A549 (cell line): ENCODE data around the gene MAST2. TPM values are rescaled to one million over a fixed set of nuclear protein-coding genes. Genes with fewer than 3 reads are reported as not detected.

Source experiments
- ATAC-seq, 2 experiments: fragments of 200-7000 bp in 1 of 2; fragments of >200 bp in 1 of 2; cut with Nextera tagmentation in 1 of 2; cut with Tn5 transposase in 1 of 2; 3 replicates each; pipeline versions ENCODE4 v1.8.0 to v1.9.1; 2018 to 2020; ENCODE audit warnings: mild to moderate bottlenecking in 1 of 2, moderate library complexity in 1 of 2
- CTCF ChIA-PET: fragments of 300-600 bp; sonication (Branson Sonifier 250); formaldehyde crosslinking; extraction: SDS; loops from one replicate; lab custom pipeline; 2021; ENCODE audit warnings: antibody characterized with exemption, inconsistent platforms; lab: Yijun Ruan, JAX
- POLR2A ChIA-PET: fragments of 350-600 bp; formaldehyde crosslinking; extraction: SDS; loops from one replicate; lab custom pipeline; 2021; ENCODE audit warnings: antibody characterized with exemption, inconsistent platforms; lab: Yijun Ruan, JAX
- DNase-seq, 2 experiments: peaks; one replicate each; pipeline versions ENCODE4 v3.0.0 to v3.0.0-alpha.2; 2011 to 2016; ENCODE audit warnings: low read depth in 1 of 2, low spot score in 1 of 2
- FAIRE-seq: peaks from 2 replicates; lab custom pipeline; 2011; peaks lifted over from hg19 to GRCh38; lab: Jason Lieb, UNC
- H3K27ac ChIP-seq, 2 experiments: fragments of >200 bp; sonication (Bioruptor Twin); formaldehyde crosslinking; 3 replicates each; pipeline ENCODE4 v1.5.1; 2016 to 2017
- H3K4me1 ChIP-seq: fragments of >200 bp; sonication (Bioruptor Twin); formaldehyde crosslinking; 3 replicates; pipeline ENCODE4 v1.6.1; 2016
- H3K4me2 ChIP-seq: fragments of >200 bp; sonication (Bioruptor Twin); formaldehyde crosslinking; 3 replicates; pipeline ENCODE4 v1.6.1; 2016
- H3K4me3 ChIP-seq: fragments of >200 bp; sonication (Bioruptor Twin); formaldehyde crosslinking; 3 replicates; pipeline ENCODE4 v1.5.1; 2016
- H3K9me3 ChIP-seq: fragments of >200 bp; sonication (Bioruptor Twin); formaldehyde crosslinking; 3 replicates; pipeline ENCODE4 v1.6.1; 2016
- CBX2 ChIP-seq: fragments of 200-600 bp; sonication (generic); IDR thresholded peaks from 2 replicates; pipeline ENCODE4 v1.6.1; 2016; ENCODE audit warnings: low read depth, mild to moderate bottlenecking, borderline replicate concordance
- CBX8 ChIP-seq: fragments of 200-600 bp; sonication (generic); IDR thresholded peaks from 2 replicates; pipeline ENCODE4 v1.6.1; 2016
- CEBPB ChIP-seq, 2 experiments: fragments of >200 bp in 1 of 2; sonication (Bioruptor Twin) in 1 of 2; formaldehyde crosslinking in 1 of 2; IDR thresholded peaks; 2 replicates each; pipeline ENCODE4 v1.6.1; 2012 to 2016
- GATA3 ChIP-seq: IDR thresholded peaks from 2 replicates; pipeline ENCODE4 v1.6.1; 2012; ENCODE audit warnings: borderline replicate concordance
- HOXB13 ChIP-seq: fragments of 250-450 bp; sonication (Bioruptor Pico); IDR thresholded peaks from 2 replicates; pipeline ENCODE4 v1.5.0; 2020; ENCODE audit warnings: low read depth, mild to moderate bottlenecking, moderate library complexity
- JUN ChIP-seq, 2 experiments: fragments of >200 bp; sonication (Bioruptor Twin); formaldehyde crosslinking; IDR thresholded peaks; 2 replicates in 1 of 2; 3 replicates in 1 of 2; pipeline ENCODE4 v1.6.1; 2016 to 2017
- KDM1A ChIP-seq: fragments of 200-600 bp; sonication (generic); IDR thresholded peaks from 2 replicates; pipeline ENCODE4 v1.6.1; 2016; ENCODE audit warnings: low read depth, mild to moderate bottlenecking
- MAFK ChIP-seq: fragments of 450-650 bp; IDR thresholded peaks from 2 replicates; pipeline ENCODE4 v1.6.1; 2014; ENCODE audit not compliant: partially characterized antibody
- MAZ ChIP-seq: fragments of 150-350 bp; IDR thresholded peaks from 2 replicates; pipeline ENCODE4 v1.6.1; 2014; ENCODE audit warnings: antibody characterized with exemption, low read depth, low read length, borderline replicate concordance
- MYC ChIP-seq: IDR thresholded peaks from 2 replicates; pipeline ENCODE4 v1.6.1; 2012; ENCODE audit warnings: mild to moderate bottlenecking, inconsistent platforms, low read length, improper control_type of control experiment, borderline replicate concordance
- TP53 ChIP-seq: fragments of 250-450 bp; sonication (Bioruptor Pico); IDR thresholded peaks from 2 replicates; pipeline ENCODE4 v1.5.0; 2021; ENCODE audit warnings: mild to moderate bottlenecking, moderate library complexity
- ZC3H11A ChIP-seq: fragments of 450-650 bp; IDR thresholded peaks from 2 replicates; pipeline ENCODE4 v1.6.1; 2014; ENCODE audit warnings: antibody characterized with exemption, mild to moderate bottlenecking
- WGBS: methylation state at CpG from one replicate; pipeline ENCODE4 v1.1.6; 2017; ENCODE audit errors: missing lambda C conversion rate; 5-methylcytosine and 5-hydroxymethylcytosine counted together
- polyA plus RNA-seq, 4 experiments: library from polyadenylated mRNA; depleted of rRNA in 3 of 4; stranded (reverse); fragments of >200 nt; fragmentation: RNase III in 1 of 4; extraction: RNeasy Plus Mini Kit Qiagen cat#74134 plus additional on column Dnase treatment in 1 of 4; gene quantifications; 2 replicates in 3 of 4; 3 replicates in 1 of 4; pipeline ENCODE4 v1.2.3, GENCODE V29; 2011 to 2017
- TF ChIP-seq, protein P1 (sequence below): fragments of 200-600 bp; sonication (generic); IDR thresholded peaks from 2 replicates; pipeline ENCODE4 v1.6.1; 2016; ENCODE audit warnings: antibody characterized with exemption, mild to moderate bottlenecking, moderate library complexity
- TF ChIP-seq, protein P2 (sequence below): IDR thresholded peaks from 2 replicates; pipeline ENCODE4 v1.6.1; 2012
- TF ChIP-seq, protein P3 (sequence below): IDR thresholded peaks from 2 replicates; pipeline ENCODE4 v1.6.1; 2012
- TF ChIP-seq, protein P4 (sequence below): fragments of 250-450 bp; sonication (Bioruptor Pico); IDR thresholded peaks from 2 replicates; pipeline ENCODE4 v1.5.0; 2020; ENCODE audit warnings: low read depth, mild to moderate bottlenecking, moderate library complexity
- TF ChIP-seq, protein P5 (sequence below): fragments of 250-450 bp; sonication (Bioruptor Pico); IDR thresholded peaks from 2 replicates; pipeline ENCODE4 v1.5.0; 2021; ENCODE audit warnings: mild to moderate bottlenecking, moderate library complexity, borderline replicate concordance

Gene MAST2
- polyA plus RNA-seq, 2 of the 4 experiments (the other 2 are of a cell fraction): 19.3 to 20.5 TPM

DNA sequence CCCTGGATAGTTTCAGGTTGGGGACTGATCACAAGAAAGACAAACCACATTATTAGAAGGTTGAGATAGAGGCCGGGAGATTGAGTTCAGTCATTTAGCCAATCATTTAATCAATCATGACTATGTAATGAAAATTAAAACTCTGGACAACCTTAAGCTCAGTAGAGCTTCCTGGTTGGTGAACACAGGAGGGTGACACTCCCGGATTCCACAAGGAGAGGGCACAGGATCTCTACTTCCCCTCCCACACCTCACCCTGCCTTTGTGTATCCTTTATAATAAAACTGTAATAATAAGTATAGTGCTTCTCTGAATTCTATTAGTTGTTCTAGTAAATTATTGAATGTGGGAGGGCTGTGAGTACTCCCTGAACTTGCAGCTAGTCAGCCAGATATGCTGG, 178.9 kb downstream of the MAST2 start:
- Histone ChIP-seq H3K4me3 (no peak overlapping the region), H3K4me2 (no peak overlapping the region), H3K9me3 (peaks cover 8% of the 10 kb centered on the region; the same call in 1 of the 3 replicates), H3K4me1 (peaks cover 20% of the 10 kb centered on the region), H3K27ac (no peak overlapping the region)
- POLR2A ChIA-PET: no interaction called here
- 90% methylated on average over 2 of the region's 2 CpGs for WGBS
- ATAC-seq: no peak
- CTCF ChIA-PET: interaction anchor here (0.6 to 0.8 kb wide), 2 partner anchors 57 to 84 kb away, joined by 3 read pairs; no protein-coding TSS in a partner anchor
- no peak for FAIRE-seq
- TF ChIP-seq MYC: no peak
- TF ChIP-seq, protein P1, sequence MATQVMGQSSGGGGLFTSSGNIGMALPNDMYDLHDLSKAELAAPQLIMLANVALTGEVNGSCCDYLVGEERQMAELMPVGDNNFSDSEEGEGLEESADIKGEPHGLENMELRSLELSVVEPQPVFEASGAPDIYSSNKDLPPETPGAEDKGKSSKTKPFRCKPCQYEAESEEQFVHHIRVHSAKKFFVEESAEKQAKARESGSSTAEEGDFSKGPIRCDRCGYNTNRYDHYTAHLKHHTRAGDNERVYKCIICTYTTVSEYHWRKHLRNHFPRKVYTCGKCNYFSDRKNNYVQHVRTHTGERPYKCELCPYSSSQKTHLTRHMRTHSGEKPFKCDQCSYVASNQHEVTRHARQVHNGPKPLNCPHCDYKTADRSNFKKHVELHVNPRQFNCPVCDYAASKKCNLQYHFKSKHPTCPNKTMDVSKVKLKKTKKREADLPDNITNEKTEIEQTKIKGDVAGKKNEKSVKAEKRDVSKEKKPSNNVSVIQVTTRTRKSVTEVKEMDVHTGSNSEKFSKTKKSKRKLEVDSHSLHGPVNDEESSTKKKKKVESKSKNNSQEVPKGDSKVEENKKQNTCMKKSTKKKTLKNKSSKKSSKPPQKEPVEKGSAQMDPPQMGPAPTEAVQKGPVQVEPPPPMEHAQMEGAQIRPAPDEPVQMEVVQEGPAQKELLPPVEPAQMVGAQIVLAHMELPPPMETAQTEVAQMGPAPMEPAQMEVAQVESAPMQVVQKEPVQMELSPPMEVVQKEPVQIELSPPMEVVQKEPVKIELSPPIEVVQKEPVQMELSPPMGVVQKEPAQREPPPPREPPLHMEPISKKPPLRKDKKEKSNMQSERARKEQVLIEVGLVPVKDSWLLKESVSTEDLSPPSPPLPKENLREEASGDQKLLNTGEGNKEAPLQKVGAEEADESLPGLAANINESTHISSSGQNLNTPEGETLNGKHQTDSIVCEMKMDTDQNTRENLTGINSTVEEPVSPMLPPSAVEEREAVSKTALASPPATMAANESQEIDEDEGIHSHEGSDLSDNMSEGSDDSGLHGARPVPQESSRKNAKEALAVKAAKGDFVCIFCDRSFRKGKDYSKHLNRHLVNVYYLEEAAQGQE: no peak
- no peak for TF ChIP-seq MAZ
- TF ChIP-seq, all 56 proteins: peak for 0
- DNase-seq: no peak

DNA sequence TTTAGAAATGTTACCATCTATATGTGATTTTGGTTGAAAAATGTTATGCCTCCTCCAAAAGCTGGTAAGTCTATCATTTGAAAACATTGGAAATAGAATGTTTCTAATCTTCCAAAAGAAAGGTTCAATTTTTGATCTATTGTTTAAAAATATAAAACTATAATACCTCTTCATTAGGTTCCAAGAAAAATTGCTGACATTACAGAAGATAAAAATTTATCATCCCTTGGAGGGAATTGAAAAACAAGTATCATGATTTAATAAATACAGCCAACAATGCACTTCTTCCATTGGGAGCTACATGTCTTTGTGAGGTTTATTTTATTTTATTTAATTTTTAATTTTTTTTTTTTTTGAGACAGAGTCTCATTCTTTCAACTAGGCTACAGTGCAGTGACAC, 180.6 kb downstream of the MAST2 start:
- Histone ChIP-seq H3K4me2 (no peak overlapping the region), H3K27ac (no peak overlapping the region), H3K4me1 (peaks cover 15% of the 10 kb centered on the region), H3K9me3 (peaks cover 8% of the 10 kb centered on the region; the same call in 1 of the 3 replicates), H3K4me3 (no peak overlapping the region)
- FAIRE-seq: no peak
- ChIA-PET POLR2A (no interaction called here), CTCF (interaction anchor here (0.6 kb wide), 1 partner anchor 132 kb away, joined by 3 read pairs; no protein-coding TSS in a partner anchor)
- DNase-seq: no peak
- ATAC-seq: no peak
- TF ChIP-seq ZC3H11A (no peak), CBX8 (no peak), CEBPB (IDR thresholded peaks at IDR 0.05) (no peak), MAFK (peak; percentile 57)
- TF ChIP-seq, all 56 proteins: peak for 1

DNA sequence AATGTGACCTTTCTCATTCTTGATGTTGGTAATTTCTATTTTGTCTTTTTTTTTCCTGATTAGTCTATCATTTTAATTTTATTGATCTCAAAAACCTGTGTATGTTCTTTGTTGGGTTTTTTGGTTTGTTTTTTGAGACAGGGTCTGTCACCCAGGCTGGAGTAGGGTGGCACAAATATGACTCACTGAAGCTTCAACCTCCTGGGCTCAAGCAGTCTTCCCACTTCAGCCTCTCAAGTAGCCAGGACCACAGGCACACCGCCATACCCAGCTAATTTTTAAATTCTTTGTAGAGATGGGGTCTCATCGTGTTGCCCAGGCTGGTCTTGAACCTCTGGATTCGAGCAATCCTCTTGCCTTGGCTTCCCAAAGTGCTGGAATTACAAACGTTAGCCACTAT, 183.8 kb downstream of the MAST2 start:
- ChIA-PET CTCF (no interaction called here), POLR2A (no interaction called here)
- Histone ChIP-seq H3K27ac (no peak overlapping the region), H3K4me2 (no peak overlapping the region), H3K4me3 (no peak overlapping the region), H3K4me1 (0 out of 3 replicates have a peak, but pooled peaks cover 5% of the 10 kb centered on the region), H3K9me3 (0 out of 3 replicates have a peak, but pooled peaks cover 3% of the 10 kb centered on the region)
- DNase-seq (no peak), FAIRE-seq (no peak), ATAC-seq (no peak)
- whole genome bisulfite sequencing: 88% methylated on average over 4 of the region's 4 CpGs
- TF ChIP-seq, protein P2, sequence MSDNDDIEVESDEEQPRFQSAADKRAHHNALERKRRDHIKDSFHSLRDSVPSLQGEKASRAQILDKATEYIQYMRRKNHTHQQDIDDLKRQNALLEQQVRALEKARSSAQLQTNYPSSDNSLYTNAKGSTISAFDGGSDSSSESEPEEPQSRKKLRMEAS: no peak
- TF ChIP-seq TP53 (no peak), GATA3 (no peak), JUN (IDR thresholded peaks at IDR 0.05) (no peak), CBX2 (no peak), HOXB13 (CRISPR knock-in tag) (no peak), KDM1A (no peak)
- TF ChIP-seq, protein P3, sequence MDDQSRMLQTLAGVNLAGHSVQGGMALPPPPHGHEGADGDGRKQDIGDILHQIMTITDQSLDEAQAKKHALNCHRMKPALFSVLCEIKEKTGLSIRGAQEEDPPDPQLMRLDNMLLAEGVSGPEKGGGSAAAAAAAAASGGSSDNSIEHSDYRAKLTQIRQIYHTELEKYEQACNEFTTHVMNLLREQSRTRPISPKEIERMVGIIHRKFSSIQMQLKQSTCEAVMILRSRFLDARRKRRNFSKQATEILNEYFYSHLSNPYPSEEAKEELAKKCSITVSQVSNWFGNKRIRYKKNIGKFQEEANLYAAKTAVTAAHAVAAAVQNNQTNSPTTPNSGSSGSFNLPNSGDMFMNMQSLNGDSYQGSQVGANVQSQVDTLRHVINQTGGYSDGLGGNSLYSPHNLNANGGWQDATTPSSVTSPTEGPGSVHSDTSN: no peak
- TF ChIP-seq, protein P4, sequence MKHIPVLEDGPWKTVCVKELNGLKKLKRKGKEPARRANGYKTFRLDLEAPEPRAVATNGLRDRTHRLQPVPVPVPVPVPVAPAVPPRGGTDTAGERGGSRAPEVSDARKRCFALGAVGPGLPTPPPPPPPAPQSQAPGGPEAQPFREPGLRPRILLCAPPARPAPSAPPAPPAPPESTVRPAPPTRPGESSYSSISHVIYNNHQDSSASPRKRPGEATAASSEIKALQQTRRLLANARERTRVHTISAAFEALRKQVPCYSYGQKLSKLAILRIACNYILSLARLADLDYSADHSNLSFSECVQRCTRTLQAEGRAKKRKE: no peak
- TF ChIP-seq, protein P5, sequence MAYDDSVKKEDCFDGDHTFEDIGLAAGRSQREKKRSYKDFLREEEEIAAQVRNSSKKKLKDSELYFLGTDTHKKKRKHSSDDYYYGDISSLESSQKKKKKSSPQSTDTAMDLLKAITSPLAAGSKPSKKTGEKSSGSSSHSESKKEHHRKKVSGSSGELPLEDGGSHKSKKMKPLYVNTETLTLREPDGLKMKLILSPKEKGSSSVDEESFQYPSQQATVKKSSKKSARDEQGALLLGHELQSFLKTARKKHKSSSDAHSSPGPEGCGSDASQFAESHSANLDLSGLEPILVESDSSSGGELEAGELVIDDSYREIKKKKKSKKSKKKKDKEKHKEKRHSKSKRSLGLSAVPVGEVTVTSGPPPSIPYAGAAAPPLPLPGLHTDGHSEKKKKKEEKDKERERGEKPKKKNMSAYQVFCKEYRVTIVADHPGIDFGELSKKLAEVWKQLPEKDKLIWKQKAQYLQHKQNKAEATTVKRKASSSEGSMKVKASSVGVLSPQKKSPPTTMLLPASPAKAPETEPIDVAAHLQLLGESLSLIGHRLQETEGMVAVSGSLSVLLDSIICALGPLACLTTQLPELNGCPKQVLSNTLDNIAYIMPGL: no peak
